ENCODE results near the gene BLNK.

DNA sequence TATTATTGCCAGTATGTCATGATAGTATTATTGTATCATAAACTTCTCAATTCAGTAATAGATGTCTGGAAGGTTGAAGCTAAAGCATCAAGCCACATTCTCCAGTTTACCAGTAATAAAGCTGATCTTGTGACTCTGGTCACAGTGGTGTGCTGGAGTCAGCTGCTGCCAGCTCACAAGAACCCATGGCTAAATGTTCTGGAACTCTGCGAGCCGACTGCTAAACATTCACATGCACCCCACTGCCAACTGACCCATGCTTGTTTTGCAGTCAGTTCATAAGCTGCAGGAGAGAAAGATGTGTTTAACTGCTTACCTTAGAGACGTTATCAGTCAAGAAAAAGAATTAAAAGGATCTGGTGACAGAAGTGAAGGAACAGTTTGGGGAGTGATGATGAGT lies 27.0 kb upstream of the BLNK start:
- TF ChIP-seq, protein P1, sequence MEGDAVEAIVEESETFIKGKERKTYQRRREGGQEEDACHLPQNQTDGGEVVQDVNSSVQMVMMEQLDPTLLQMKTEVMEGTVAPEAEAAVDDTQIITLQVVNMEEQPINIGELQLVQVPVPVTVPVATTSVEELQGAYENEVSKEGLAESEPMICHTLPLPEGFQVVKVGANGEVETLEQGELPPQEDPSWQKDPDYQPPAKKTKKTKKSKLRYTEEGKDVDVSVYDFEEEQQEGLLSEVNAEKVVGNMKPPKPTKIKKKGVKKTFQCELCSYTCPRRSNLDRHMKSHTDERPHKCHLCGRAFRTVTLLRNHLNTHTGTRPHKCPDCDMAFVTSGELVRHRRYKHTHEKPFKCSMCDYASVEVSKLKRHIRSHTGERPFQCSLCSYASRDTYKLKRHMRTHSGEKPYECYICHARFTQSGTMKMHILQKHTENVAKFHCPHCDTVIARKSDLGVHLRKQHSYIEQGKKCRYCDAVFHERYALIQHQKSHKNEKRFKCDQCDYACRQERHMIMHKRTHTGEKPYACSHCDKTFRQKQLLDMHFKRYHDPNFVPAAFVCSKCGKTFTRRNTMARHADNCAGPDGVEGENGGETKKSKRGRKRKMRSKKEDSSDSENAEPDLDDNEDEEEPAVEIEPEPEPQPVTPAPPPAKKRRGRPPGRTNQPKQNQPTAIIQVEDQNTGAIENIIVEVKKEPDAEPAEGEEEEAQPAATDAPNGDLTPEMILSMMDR (IDR thresholded peaks at IDR 0.05): no peak
- no peak for TF ChIP-seq POLR2A (IDR thresholded peaks at IDR 0.05)
